Muscle layer of duodenum (tissue), 2 donors: ENCODE data around the gene PSMC3IP.

ENCODE experiments used
- H3K27ac ChIP-seq: one replicate; pipeline ENCODE4 v1.7.0; 2013; ENCODE audit warnings: mild to moderate bottlenecking, low read length
- H3K27me3 ChIP-seq: one replicate; pipeline ENCODE4 v1.7.0; 2013; ENCODE audit warnings: low read depth, mild to moderate bottlenecking, control low read depth, low read length
- H3K36me3 ChIP-seq, 2 donors: one replicate each; pipeline ENCODE4 v1.7.0; 2013; ENCODE audit warnings: low read length in 2 of 2, control low read depth in 1 of 2, mild to moderate bottlenecking in 1 of 2; ENCODE audit not compliant: insufficient read depth in 2 of 2, control insufficient read depth in 1 of 2
- H3K4me1 ChIP-seq, 2 donors: one replicate each; pipeline ENCODE4 v1.7.0; 2013; ENCODE audit warnings: low read length in 2 of 2, mild to moderate bottlenecking in 2 of 2, control low read depth in 1 of 2, moderate library complexity in 1 of 2; ENCODE audit not compliant: insufficient read depth in 2 of 2, control insufficient read depth in 1 of 2
- H3K4me3 ChIP-seq, 2 donors: one replicate each; pipeline ENCODE4 v1.7.0; 2013; ENCODE audit warnings: low read length in 2 of 2, low read depth in 1 of 2, mild to moderate bottlenecking in 1 of 2
- H3K9me3 ChIP-seq, 2 donors: one replicate each; pipeline ENCODE4 v1.7.0; 2013; ENCODE audit warnings: low read length in 2 of 2, control low read depth in 1 of 2, mild to moderate bottlenecking in 1 of 2; ENCODE audit not compliant: control insufficient read depth in 1 of 2
- donor health status: healthy.

The PSMC3IP gene

GRCh38 chr17:42609182-42609813 is 31.8 kb upstream of the PSMC3IP start, which contains the start of the genes RETREG3 and TUBG1:
RETREG3 (minus strand) TSS chr17:42609374; CDS start chr17:42609324, 50 bp downstream.
TUBG1 (plus strand) TSS chr17:42609683; CDS start chr17:42609738, 55 bp downstream.
- Histone ChIP-seq H3K27ac (peak within 1 kb of the TSS; percentile 68), H3K27me3 (no peaks in the 10 kb centered on the region), H3K4me3 (peak within 1 kb of the TSS; percentile 78 to 99), H3K9me3 (no peaks in the 10 kb centered on the region), H3K4me1 (peaks cover 0 to 28% of the 10 kb centered on the region in 2 donors), H3K36me3 (peaks cover 12 to 26% of the 10 kb centered on the region in 2 donors)

- no peaks in the 10 kb centered on the region for H3K27me3 ChIP-seq
- H3K4me1 ChIP-seq: peaks cover 0 to 28% of the 10 kb centered on the region in 2 donors
- no peaks in the 10 kb centered on the region for H3K9me3 ChIP-seq
- H3K4me3 ChIP-seq: peak overlapping the region; percentile 78 to 99
- H3K27ac ChIP-seq: peak overlapping the region; percentile 68
- H3K36me3 ChIP-seq: peaks cover 12 to 18% of the 10 kb centered on the region in 2 donors
These were observed 31.0 kb upstream of the PSMC3IP start for GRCh38 chr17:42608305-42609181.

- peaks cover 0 to 34% of the 10 kb centered on the region in 2 donors for H3K4me1 ChIP-seq
These were observed 30.2 kb upstream of the PSMC3IP start for GRCh38 chr17:42607769-42608168.

GRCh38 chr17:42603318-42603717 is 25.8 kb upstream of the PSMC3IP start:
- H3K27me3 ChIP-seq: no peaks in the 10 kb centered on the region
- peaks cover 0 to 40% of the 10 kb centered on the region in 2 donors for H3K4me1 ChIP-seq
- no peak overlapping the region for H3K27ac ChIP-seq
- no peak overlapping the region for H3K4me3 ChIP-seq
- H3K36me3 ChIP-seq: no peaks in the 10 kb centered on the region
- no peaks in the 10 kb centered on the region for H3K9me3 ChIP-seq

More at GRCh38 chr17:42607769-42608168, 30.2 kb upstream of the PSMC3IP start:
- no peaks in the 10 kb centered on the region for H3K27me3 ChIP-seq
- H3K27ac ChIP-seq: no peak overlapping the region
- H3K4me3 ChIP-seq: peak overlapping the region; percentile 78 to 99
- H3K36me3 ChIP-seq: peaks cover 10 to 12% of the 10 kb centered on the region in 2 donors
- H3K9me3 ChIP-seq: no peaks in the 10 kb centered on the region

- H3K9me3 ChIP-seq: no peaks in the 10 kb centered on the region
- H3K36me3 ChIP-seq: no peaks in the 10 kb centered on the region
- H3K27ac ChIP-seq: no peak overlapping the region
- peaks cover 0 to 18% of the 10 kb centered on the region in 2 donors for H3K4me1 ChIP-seq
- no peak overlapping the region for H3K4me3 ChIP-seq
- no peaks in the 10 kb centered on the region for H3K27me3 ChIP-seq
These were observed 21.4 kb upstream of the PSMC3IP start for GRCh38 chr17:42598905-42599304.

GRCh38 chr17:42596386-42596785 is 18.9 kb upstream of the PSMC3IP start:
- H3K4me3 ChIP-seq: no peak overlapping the region
- H3K4me1 ChIP-seq: peaks cover 0 to 13% of the 10 kb centered on the region in 2 donors
- no peak overlapping the region for H3K27ac ChIP-seq
- peaks cover 8% of the 10 kb centered on the region in 2 donors for H3K36me3 ChIP-seq
- no peaks in the 10 kb centered on the region for H3K9me3 ChIP-seq
- H3K27me3 ChIP-seq: no peaks in the 10 kb centered on the region

GRCh38 chr17:42591411-42591810 is 13.9 kb upstream of the PSMC3IP start:
- Histone ChIP-seq H3K36me3 (peaks cover 30 to 41% of the 10 kb centered on the region in 2 donors), H3K9me3 (no peaks in the 10 kb centered on the region), H3K4me1 (peaks cover 0 to under 1% of the 10 kb centered on the region in 2 donors)

GRCh38 chr17:42590886-42591285 is 13.4 kb upstream of the PSMC3IP start:
- H3K27me3 ChIP-seq: no peaks in the 10 kb centered on the region
- H3K27ac ChIP-seq: no peak overlapping the region
- H3K4me3 ChIP-seq: no peak overlapping the region
- H3K4me1 ChIP-seq: peaks cover 0 to 5% of the 10 kb centered on the region in 2 donors
- H3K9me3 ChIP-seq: no peaks in the 10 kb centered on the region
- H3K36me3 ChIP-seq: peaks cover 35 to 46% of the 10 kb centered on the region in 2 donors

More at GRCh38 chr17:42591411-42591810, 13.9 kb upstream of the PSMC3IP start:
- H3K27me3 ChIP-seq: no peaks in the 10 kb centered on the region
- no peak overlapping the region for H3K4me3 ChIP-seq
- no peak overlapping the region for H3K27ac ChIP-seq

- H3K27me3 ChIP-seq: no peaks in the 10 kb centered on the region
- H3K4me1 ChIP-seq: peaks cover 0 to 16% of the 10 kb centered on the region in 2 donors
- no peak overlapping the region for H3K4me3 ChIP-seq
- H3K9me3 ChIP-seq: no peaks in the 10 kb centered on the region
- H3K27ac ChIP-seq: no peak overlapping the region
- H3K36me3 ChIP-seq: peaks cover 68 to 83% of the 10 kb centered on the region in 2 donors
These were observed 9.1 kb upstream of the PSMC3IP start for GRCh38 chr17:42586514-42587230.

- Histone ChIP-seq H3K36me3 (peaks cover 67 to 82% of the 10 kb centered on the region in 2 donors), H3K9me3 (no peaks in the 10 kb centered on the region), H3K4me1 (peaks cover 0 to 16% of the 10 kb centered on the region in 2 donors), H3K27me3 (no peaks in the 10 kb centered on the region), H3K4me3 (no peak overlapping the region), H3K27ac (no peak overlapping the region)
These were observed 7.8 kb upstream of the PSMC3IP start for GRCh38 chr17:42585353-42585752.

- Histone ChIP-seq H3K4me3 (no peak overlapping the region), H3K36me3 (peaks cover 68 to 78% of the 10 kb centered on the region in 2 donors), H3K4me1 (peaks cover 0 to 16% of the 10 kb centered on the region in 2 donors), H3K27ac (no peak overlapping the region), H3K9me3 (no peaks in the 10 kb centered on the region), H3K27me3 (no peaks in the 10 kb centered on the region)
These were observed 7.4 kb upstream of the PSMC3IP start for GRCh38 chr17:42584880-42585279.
